Activated CD4-positive, alpha-beta T cell treated with anti-CD3 and anti-CD28 coated beads, Interleukin-2, Interleukin-4, amounts not matched to agents 100 ng/mL and 50 ng/mL, durations not matched to agents 16 hours and 8 hours (primary cell): ENCODE measurements around the gene TTC21A.

ENCODE experiments used
- DNase-seq: peaks from one replicate; pipeline ENCODE4 v3.0.0-alpha.2; 2020; ENCODE audit warnings: low spot score

Gene TTC21A

GRCh38 chr3:39121621-39122020, 14.1 kb downstream of the TTC21A start:
- DNase-seq, result no peak

- DNase-seq, result no peak
Measured at GRCh38 chr3:39122813-39123212, 15.3 kb downstream of the TTC21A start.

GRCh38 chr3:39124876-39125840, 17.7 kb downstream of the TTC21A start:
- DNase-seq, result no peak

- no peak for DNase-seq
Measured at GRCh38 chr3:39125841-39126500, 18.5 kb downstream of the TTC21A start.

- DNase-seq, result no peak
Measured at GRCh38 chr3:39126532-39127071, 19.1 kb downstream of the TTC21A start.

- DNase-seq, result no peak
Measured at GRCh38 chr3:39127269-39127907, 19.9 kb downstream of the TTC21A start.

- no peak for DNase-seq
Measured at GRCh38 chr3:39127908-39128304, 20.4 kb downstream of the TTC21A start.

- no peak for DNase-seq
Measured at GRCh38 chr3:39128951-39129350, 21.5 kb downstream of the TTC21A start.

GRCh38 chr3:39130026-39130425, 22.5 kb downstream of the TTC21A start:
- no peak for DNase-seq

GRCh38 chr3:39130693-39131265, 23.3 kb downstream of the TTC21A start:
- DNase-seq, result no peak

- DNase-seq, result no peak
Measured at GRCh38 chr3:39132096-39133092, 24.9 kb downstream of the TTC21A start.

- DNase-seq, result no peak
Measured at GRCh38 chr3:39133093-39133490, 25.6 kb downstream of the TTC21A start.

- no peak for DNase-seq
Measured at GRCh38 chr3:39133822-39134221, 26.3 kb downstream of the TTC21A start.

GRCh38 chr3:39134305-39134704, 26.8 kb downstream of the TTC21A start:
- no peak for DNase-seq

GRCh38 chr3:39135170-39135805, 27.8 kb downstream of the TTC21A start:
- no peak for DNase-seq

- no peak for DNase-seq
Measured at GRCh38 chr3:39136533-39137434, 29.3 kb downstream of the TTC21A start.

- DNase-seq, result no peak
Measured at GRCh38 chr3:39137435-39137936, 30.0 kb downstream of the TTC21A start.

- DNase-seq, result no peak
Measured at GRCh38 chr3:39137991-39138803, 30.7 kb downstream of the TTC21A start.
